Measurements from ENCODE around the gene SVOP.
"Not testable (repeated sequence)": the region's sequence is repeated elsewhere in the genome, so short reads cannot be mapped to it uniquely, and the experiment has no call there.

Gene SVOP, protein sequence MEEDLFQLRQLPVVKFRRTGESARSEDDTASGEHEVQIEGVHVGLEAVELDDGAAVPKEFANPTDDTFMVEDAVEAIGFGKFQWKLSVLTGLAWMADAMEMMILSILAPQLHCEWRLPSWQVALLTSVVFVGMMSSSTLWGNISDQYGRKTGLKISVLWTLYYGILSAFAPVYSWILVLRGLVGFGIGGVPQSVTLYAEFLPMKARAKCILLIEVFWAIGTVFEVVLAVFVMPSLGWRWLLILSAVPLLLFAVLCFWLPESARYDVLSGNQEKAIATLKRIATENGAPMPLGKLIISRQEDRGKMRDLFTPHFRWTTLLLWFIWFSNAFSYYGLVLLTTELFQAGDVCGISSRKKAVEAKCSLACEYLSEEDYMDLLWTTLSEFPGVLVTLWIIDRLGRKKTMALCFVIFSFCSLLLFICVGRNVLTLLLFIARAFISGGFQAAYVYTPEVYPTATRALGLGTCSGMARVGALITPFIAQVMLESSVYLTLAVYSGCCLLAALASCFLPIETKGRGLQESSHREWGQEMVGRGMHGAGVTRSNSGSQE

DNA sequence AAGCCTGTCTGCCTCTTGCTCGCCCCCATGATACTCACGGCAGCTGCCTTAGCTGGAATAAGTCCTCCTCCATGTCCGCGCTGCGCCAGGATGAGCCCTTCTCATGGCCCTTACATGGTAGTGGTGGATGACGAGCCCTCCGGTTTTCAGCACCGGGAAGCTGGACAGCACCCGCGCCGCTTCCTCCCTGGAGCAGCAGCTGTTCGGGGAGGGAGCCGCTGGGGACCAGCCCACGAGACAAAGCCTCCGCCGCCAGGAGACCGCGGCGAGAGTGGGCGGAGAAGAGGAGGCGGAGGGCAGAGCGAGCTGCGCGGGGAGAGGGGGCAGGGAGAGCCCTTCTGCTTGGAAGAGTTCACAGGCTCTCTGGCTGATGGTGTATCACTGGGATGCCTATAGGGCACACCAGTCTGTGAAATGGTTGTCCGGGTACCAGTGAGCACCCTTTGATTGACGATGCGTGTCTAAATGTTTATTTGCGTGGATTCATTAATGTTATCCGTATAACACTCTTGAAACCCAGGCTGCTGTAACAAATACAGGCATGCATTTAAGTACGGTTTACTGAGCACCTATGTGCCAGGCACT, at the start of gene SVOP:
Gene SVOP (minus strand): TSS at position 273 of the 585 bp plus-strand sequence. CDS start 200 bp downstream, at position 73.
- Histone ChIP-seq H3K4me1 (ENCODE audit: control insufficient read depth, insufficient read depth, low read length) (no peaks in the 10 kb centered on the region), H3K4me3 (ENCODE audit: low read depth, low read length) (peak within 1 kb of the TSS; percentile 55), H3K27me3 (ENCODE audit: control insufficient read depth, insufficient read depth, low read length) (peaks cover 5% of the 10 kb centered on the region), H3K9ac (ENCODE audit: low read depth, low read length) (no peak within 1 kb of the TSS), H3K9me3 (ENCODE audit: control insufficient read depth, insufficient read depth, low read length) (no peaks in the 10 kb centered on the region), H3K36me3 (ENCODE audit: control insufficient read depth, insufficient read depth, low read length) (no peaks in the 10 kb centered on the region)

DNA sequence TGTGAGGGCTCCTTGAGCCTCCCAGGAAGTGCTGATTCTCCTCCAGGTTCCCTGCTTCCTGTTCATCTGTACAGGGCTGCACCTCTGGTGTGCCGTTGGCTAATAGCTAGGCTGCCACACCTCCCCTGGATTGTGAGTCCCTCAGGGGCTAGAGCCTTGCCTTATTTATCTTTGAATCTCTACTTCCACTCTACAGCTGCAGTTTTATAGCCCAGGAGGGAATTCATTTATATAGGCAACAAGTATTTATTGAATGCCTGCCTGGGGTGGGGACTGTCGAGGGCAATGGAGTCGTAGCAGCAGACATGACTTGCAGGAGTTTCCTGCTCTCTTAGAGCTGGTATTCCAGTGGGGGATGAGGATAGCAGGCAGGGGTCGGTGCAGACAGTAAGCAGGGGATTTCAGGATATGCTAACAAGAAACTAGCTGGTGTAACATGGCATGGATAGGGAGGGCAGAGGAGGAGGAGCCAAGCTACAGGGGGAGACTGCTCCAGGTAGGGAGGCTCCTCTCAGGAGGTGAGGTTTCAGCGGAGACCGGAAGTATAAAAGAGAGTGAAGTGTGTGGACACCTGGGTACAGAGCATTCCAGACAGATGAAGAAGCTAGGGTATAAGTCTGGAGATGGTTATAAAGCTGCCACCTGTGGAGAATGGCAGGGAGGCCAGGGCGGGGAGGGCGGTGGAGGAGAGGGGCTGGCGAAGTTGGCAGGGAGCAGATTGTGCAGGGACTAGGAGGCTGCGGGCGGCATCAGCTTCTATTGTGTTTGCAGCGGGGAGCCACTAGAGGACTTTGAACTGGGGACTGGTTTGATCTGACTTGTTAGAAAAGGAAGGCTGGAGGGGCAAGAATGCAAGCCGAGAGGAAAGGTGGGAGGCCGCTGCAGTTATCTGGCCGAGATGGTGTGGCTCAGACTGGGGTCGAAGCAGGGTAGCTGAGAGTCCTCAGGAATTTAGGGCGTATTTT, 48.7 kb upstream of the SVOP start:
- H3K9ac ChIP-seq (ENCODE audit: low read depth, low read length), result no peak overlapping the region
- no peaks in the 10 kb centered on the region for H3K4me1 ChIP-seq (ENCODE audit: control insufficient read depth, insufficient read depth, low read length)
- no peaks in the 10 kb centered on the region for H3K9me3 ChIP-seq (ENCODE audit: control insufficient read depth, insufficient read depth, low read length)
- no peaks in the 10 kb centered on the region for H3K36me3 ChIP-seq (ENCODE audit: control insufficient read depth, insufficient read depth, low read length)
- no peak overlapping the region for H3K4me3 ChIP-seq (ENCODE audit: low read depth, low read length)
- H3K27me3 ChIP-seq (ENCODE audit: control insufficient read depth, insufficient read depth, low read length), result no peaks in the 10 kb centered on the region

DNA sequence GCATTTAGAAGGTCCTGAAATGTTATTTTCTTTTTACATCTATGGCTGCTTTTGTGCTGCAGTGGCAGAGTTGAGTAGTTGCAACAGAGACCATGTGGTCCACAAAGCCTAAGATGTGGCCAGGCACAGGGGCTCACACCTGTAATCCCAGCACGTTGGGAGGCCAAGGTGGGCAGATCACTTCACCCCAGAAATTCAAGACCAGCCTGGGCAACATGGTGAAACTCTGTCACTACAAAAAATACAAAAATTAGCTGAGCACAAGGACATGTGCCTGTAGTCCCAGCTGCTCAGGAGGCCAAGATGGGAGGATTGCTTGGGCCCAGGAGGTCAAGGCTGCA, 45.0 kb upstream of the SVOP start:
- Histone ChIP-seq H3K4me3 (ENCODE audit: low read depth, low read length) (no peak overlapping the region), H3K9me3 (ENCODE audit: control insufficient read depth, insufficient read depth, low read length) (no peaks in the 10 kb centered on the region), H3K4me1 (ENCODE audit: control insufficient read depth, insufficient read depth, low read length) (no peaks in the 10 kb centered on the region), H3K27me3 (ENCODE audit: control insufficient read depth, insufficient read depth, low read length) (no peaks in the 10 kb centered on the region), H3K9ac (ENCODE audit: low read depth, low read length) (no peak overlapping the region), H3K36me3 (ENCODE audit: control insufficient read depth, insufficient read depth, low read length) (no peaks in the 10 kb centered on the region)

DNA sequence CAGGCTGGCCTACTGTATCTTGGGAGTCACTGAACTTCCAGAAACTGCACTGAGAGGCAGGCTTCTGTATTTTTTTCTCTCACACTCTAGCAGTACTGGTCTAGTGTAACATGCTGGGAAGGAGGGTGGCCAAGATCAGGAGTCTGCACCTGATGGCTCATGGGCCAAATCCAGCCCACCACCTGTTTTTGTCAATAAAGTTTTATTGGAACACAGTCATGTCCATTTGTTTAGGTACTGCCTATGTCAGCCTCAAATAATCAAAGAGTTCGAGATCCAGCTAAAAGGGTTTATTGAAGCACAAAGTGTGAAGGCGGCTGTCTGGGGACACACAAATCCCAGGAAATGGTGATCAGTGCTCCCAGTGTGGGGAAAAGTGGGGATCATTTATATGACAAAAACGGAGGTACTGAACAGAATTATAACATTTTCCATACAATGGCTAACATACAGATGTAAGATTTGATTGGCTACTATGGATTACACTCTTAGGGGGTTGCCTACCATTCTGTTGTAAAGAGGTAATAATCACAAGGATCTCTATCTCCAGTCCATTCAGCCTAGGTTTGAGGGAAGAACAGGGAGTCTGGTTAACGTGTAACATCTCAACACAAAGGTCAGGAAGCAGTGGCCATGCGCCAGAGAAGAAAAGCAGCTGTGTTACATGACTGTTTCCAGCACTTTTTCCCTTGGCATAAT, 44.4 kb upstream of the SVOP start:
- Histone ChIP-seq H3K4me3 (ENCODE audit: low read depth, low read length) (no peak overlapping the region), H3K4me1 (ENCODE audit: control insufficient read depth, insufficient read depth, low read length) (no peaks in the 10 kb centered on the region), H3K36me3 (ENCODE audit: control insufficient read depth, insufficient read depth, low read length) (no peaks in the 10 kb centered on the region), H3K9ac (ENCODE audit: low read depth, low read length) (no peak overlapping the region), H3K27me3 (ENCODE audit: control insufficient read depth, insufficient read depth, low read length) (no peaks in the 10 kb centered on the region), H3K9me3 (ENCODE audit: control insufficient read depth, insufficient read depth, low read length) (no peaks in the 10 kb centered on the region)

DNA sequence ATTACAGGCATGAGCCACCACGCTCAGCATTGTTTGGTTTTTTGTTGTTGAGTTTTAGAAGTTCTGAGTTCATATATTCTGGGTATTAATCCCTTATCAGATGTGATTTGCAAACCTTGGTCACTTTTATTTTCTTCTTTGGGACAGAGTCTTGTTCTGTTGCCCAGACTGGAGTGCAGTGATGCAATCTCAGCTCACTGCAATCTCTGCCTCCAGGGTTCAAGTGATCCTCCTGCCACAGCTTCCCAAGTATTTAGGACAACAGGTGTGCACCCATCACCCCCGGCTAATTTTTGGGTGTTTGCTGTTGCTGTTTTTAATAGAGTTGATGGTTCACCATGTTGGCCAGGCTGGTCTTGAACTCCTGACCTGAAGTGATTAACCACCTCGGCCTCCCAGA, 43.3 kb upstream of the SVOP start:
- Histone ChIP-seq H3K27me3 (ENCODE audit: control insufficient read depth, insufficient read depth, low read length) (no peaks in the 10 kb centered on the region), H3K9me3 (ENCODE audit: control insufficient read depth, insufficient read depth, low read length) (no peaks in the 10 kb centered on the region), H3K9ac (ENCODE audit: low read depth, low read length) (no peak overlapping the region), H3K4me3 (ENCODE audit: low read depth, low read length) (no peak overlapping the region), H3K36me3 (ENCODE audit: control insufficient read depth, insufficient read depth, low read length) (no peaks in the 10 kb centered on the region), H3K4me1 (ENCODE audit: control insufficient read depth, insufficient read depth, low read length) (no peaks in the 10 kb centered on the region)

DNA sequence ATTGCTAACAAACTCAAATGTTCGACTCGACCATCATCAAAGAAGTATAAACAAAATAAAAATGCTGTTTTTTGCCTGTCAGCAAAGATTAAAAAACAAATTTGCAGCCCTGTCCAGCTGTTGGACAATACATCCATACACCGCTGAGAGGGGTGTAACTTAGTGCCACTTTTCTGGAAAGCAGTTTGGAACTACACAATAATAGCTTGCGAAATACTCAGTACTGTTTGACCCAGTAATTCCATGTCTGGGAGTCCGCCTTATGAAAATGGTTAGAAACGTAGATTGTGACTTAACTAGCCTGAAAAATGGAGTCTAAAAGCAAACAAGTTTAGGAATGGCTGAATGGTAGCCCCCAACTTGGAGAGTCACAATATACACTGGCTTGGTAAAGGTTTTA, 37.9 kb upstream of the SVOP start:
- no peaks in the 10 kb centered on the region for H3K36me3 ChIP-seq (ENCODE audit: control insufficient read depth, insufficient read depth, low read length)
- H3K4me3 ChIP-seq (ENCODE audit: low read depth, low read length), result no peak overlapping the region
- no peak overlapping the region for H3K9ac ChIP-seq (ENCODE audit: low read depth, low read length)
- no peaks in the 10 kb centered on the region for H3K27me3 ChIP-seq (ENCODE audit: control insufficient read depth, insufficient read depth, low read length)
- H3K4me1 ChIP-seq (ENCODE audit: control insufficient read depth, insufficient read depth, low read length), result no peaks in the 10 kb centered on the region
- no peaks in the 10 kb centered on the region for H3K9me3 ChIP-seq (ENCODE audit: control insufficient read depth, insufficient read depth, low read length)

DNA sequence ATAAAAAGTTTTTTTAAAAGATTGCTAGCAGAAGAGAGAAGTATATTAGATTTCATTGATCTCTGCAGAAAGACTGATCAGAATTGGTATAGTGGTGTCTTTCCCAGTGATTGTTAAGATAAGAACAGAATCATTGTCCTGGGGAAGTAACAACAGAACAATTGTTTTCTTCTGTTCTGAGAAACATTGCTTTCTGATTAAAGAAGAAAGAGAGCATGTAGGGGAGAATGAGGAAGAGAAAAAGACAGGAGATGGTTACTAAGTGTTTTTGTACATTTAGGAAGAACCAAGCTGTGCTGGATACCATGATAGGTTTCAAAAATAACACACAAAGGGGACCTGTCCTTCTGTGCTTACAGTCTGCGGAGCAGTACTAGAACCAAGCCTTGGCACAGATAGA, 36.5 kb upstream of the SVOP start:
- Histone ChIP-seq H3K9ac (ENCODE audit: low read depth, low read length) (no peak overlapping the region), H3K27me3 (ENCODE audit: control insufficient read depth, insufficient read depth, low read length) (no peaks in the 10 kb centered on the region), H3K36me3 (ENCODE audit: control insufficient read depth, insufficient read depth, low read length) (no peaks in the 10 kb centered on the region), H3K9me3 (ENCODE audit: control insufficient read depth, insufficient read depth, low read length) (no peaks in the 10 kb centered on the region), H3K4me1 (ENCODE audit: control insufficient read depth, insufficient read depth, low read length) (peaks cover 3% of the 10 kb centered on the region), H3K4me3 (ENCODE audit: low read depth, low read length) (no peak overlapping the region)

DNA sequence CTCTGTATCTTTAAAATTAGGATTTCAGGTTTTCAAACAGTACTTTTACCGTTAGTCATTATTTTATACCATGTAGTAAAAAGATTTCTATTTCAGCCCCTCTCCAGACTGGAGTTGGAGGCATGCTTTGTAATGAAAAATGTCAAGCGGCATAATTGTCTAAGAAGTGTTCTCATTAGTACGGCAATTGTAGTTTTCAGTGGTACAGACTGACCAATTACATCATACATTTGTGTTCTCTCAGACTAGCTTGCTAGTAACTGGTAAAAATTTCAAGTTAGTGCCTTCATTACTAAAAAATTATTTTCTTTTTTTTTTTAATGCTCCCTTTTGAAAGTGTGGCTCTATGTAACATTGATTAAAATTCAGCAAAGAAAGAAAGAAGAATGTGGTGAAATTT, 36.0 kb upstream of the SVOP start:
- Histone ChIP-seq H3K9me3 (ENCODE audit: control insufficient read depth, insufficient read depth, low read length) (no peaks in the 10 kb centered on the region), H3K4me1 (ENCODE audit: control insufficient read depth, insufficient read depth, low read length) (peaks cover 3% of the 10 kb centered on the region), H3K4me3 (ENCODE audit: low read depth, low read length) (no peak overlapping the region), H3K9ac (ENCODE audit: low read depth, low read length) (no peak overlapping the region), H3K36me3 (ENCODE audit: control insufficient read depth, insufficient read depth, low read length) (no peaks in the 10 kb centered on the region), H3K27me3 (ENCODE audit: control insufficient read depth, insufficient read depth, low read length) (no peaks in the 10 kb centered on the region)

DNA sequence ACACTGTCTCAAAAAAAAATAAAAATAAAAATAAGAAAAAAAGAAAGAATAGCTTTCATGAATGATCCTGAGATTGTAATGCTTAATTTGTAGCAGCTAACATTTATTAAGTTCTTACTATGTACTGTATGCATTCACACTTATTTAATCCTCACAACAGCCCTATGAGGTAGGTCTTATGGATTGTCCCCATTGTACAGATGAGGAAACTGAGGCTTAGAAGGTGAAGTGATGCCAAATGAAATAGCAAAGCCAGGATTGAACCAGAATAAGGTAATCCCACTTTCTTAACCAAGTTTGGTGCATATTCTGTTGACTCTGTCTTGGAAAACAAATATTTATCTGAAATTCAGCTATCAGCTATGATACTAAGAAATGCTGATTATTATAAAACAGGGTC, 33.7 kb upstream of the SVOP start:
- Histone ChIP-seq H3K9me3 (ENCODE audit: control insufficient read depth, insufficient read depth, low read length) (no peaks in the 10 kb centered on the region), H3K9ac (ENCODE audit: low read depth, low read length) (no peak overlapping the region), H3K27me3 (ENCODE audit: control insufficient read depth, insufficient read depth, low read length) (no peaks in the 10 kb centered on the region), H3K4me3 (ENCODE audit: low read depth, low read length) (no peak overlapping the region), H3K36me3 (ENCODE audit: control insufficient read depth, insufficient read depth, low read length) (no peaks in the 10 kb centered on the region), H3K4me1 (ENCODE audit: control insufficient read depth, insufficient read depth, low read length) (peaks cover 3% of the 10 kb centered on the region)

DNA sequence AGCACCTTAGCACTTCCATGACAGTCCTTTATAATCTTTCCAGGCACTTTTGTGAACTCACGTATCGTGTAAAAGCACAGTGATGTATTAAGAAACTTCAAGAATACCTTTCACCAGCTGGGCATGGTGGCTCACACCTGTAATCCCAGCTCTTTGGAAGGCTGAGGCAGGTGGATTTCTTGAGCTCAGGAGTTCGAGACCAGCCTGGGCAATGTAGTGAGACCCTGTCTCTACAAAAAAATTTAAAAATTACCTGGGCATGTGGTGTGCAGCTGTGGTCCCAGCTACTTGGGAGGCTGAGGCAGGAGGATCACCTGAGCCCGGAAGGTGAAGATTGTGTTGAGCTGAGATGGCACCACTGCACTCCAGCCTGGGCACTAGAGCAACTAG, 33.3 kb upstream of the SVOP start:
- H3K4me1 ChIP-seq (ENCODE audit: control insufficient read depth, insufficient read depth, low read length); H3K9ac ChIP-seq (ENCODE audit: low read depth, low read length); H3K4me3 ChIP-seq (ENCODE audit: low read depth, low read length); H3K27me3 ChIP-seq (ENCODE audit: control insufficient read depth, insufficient read depth, low read length); H3K36me3 ChIP-seq (ENCODE audit: control insufficient read depth, insufficient read depth, low read length); H3K9me3 ChIP-seq (ENCODE audit: control insufficient read depth, insufficient read depth, low read length): not testable (repeated sequence)
